GM21529 (cell line): ENCODE measurements around the gene OTOG.

Experiments used
- ATAC-seq: cut with Tn5 transposase; IDR thresholded peaks from one replicate; pipeline ENCODE4 v1.9.1; 2021; ENCODE audit not compliant: unreplicated experiment

Gene OTOG

GRCh38 chr11:17547051-17547577 is at the start of gene OTOG:
TSS of gene OTOG (plus strand) at chr11:17547259. CDS start at chr11:17547373, 114 bp downstream.
- no peak for ATAC-seq

GRCh38 chr11:17498058-17498457 is 49.0 kb upstream of the OTOG start:
- no peak for ATAC-seq

GRCh38 chr11:17498475-17498874 is 48.6 kb upstream of the OTOG start:
- ATAC-seq = no peak

- ATAC-seq = no peak
These were observed 46.4 kb upstream of the OTOG start for GRCh38 chr11:17500673-17501072.

GRCh38 chr11:17502630-17503029 is 44.4 kb upstream of the OTOG start:
- no peak for ATAC-seq

GRCh38 chr11:17504330-17505107 is 42.5 kb upstream of the OTOG start:
- ATAC-seq = peak; percentile 51

- ATAC-seq = no peak
These were observed 41.9 kb upstream of the OTOG start for GRCh38 chr11:17505146-17505545.

GRCh38 chr11:17506314-17506713 is 40.7 kb upstream of the OTOG start:
- no peak for ATAC-seq

- ATAC-seq = no peak
These were observed 40.1 kb upstream of the OTOG start for GRCh38 chr11:17506942-17507341.

GRCh38 chr11:17507773-17508172 is 39.3 kb upstream of the OTOG start:
- no peak for ATAC-seq

GRCh38 chr11:17508306-17508705 is 38.8 kb upstream of the OTOG start:
- no peak for ATAC-seq

GRCh38 chr11:17508791-17509190 is 38.3 kb upstream of the OTOG start:
- no peak for ATAC-seq

- ATAC-seq = no peak
These were observed 36.4 kb upstream of the OTOG start for GRCh38 chr11:17510507-17511206.

GRCh38 chr11:17511571-17511970 is 35.5 kb upstream of the OTOG start:
- no peak for ATAC-seq

- no peak for ATAC-seq
These were observed 35.0 kb upstream of the OTOG start for GRCh38 chr11:17512101-17512500.

GRCh38 chr11:17513853-17514252 is 33.2 kb upstream of the OTOG start:
- no peak for ATAC-seq

- ATAC-seq = no peak
These were observed 32.6 kb upstream of the OTOG start for GRCh38 chr11:17514476-17514875.

GRCh38 chr11:17515443-17516176 is 31.4 kb upstream of the OTOG start:
- no peak for ATAC-seq

- ATAC-seq = no peak
These were observed 30.4 kb upstream of the OTOG start for GRCh38 chr11:17516551-17517150.

- ATAC-seq = no peak
These were observed 29.9 kb upstream of the OTOG start for GRCh38 chr11:17517186-17517585.

GRCh38 chr11:17518366-17518765 is 28.7 kb upstream of the OTOG start:
- ATAC-seq = no peak
